SK-MEL-5 (cell line): ENCODE results near the gene ROPN1L. TPM values are rescaled to one million over a fixed set of nuclear protein-coding genes. Genes with fewer than 3 reads are reported as not detected.

Experiments used
- DNase-seq: peaks from one replicate; pipeline ENCODE4 v3.0.0-alpha.2; 2016; ENCODE audit warnings: low read depth, low spot score
- in situ Hi-C: cut with HindIII; loops from 2 replicates; pipeline ENCODE4 v1.10.0; 2016; ENCODE audit warnings: low sequenced_read_pairs, high pct_unique_total_duplicates, low pct_unique_long_range_greater_than_20kb
- total RNA-seq: library from RNA; depleted of rRNA; stranded (reverse); fragments of >200 nt; shearing (Covaris generic); gene quantifications from 2 replicates; pipeline ENCODE4 v1.2.3, GENCODE V29; 2014

The ROPN1L gene
- total RNA-seq, 1 experiment from 2014 or later: 1.2 TPM

DNA sequence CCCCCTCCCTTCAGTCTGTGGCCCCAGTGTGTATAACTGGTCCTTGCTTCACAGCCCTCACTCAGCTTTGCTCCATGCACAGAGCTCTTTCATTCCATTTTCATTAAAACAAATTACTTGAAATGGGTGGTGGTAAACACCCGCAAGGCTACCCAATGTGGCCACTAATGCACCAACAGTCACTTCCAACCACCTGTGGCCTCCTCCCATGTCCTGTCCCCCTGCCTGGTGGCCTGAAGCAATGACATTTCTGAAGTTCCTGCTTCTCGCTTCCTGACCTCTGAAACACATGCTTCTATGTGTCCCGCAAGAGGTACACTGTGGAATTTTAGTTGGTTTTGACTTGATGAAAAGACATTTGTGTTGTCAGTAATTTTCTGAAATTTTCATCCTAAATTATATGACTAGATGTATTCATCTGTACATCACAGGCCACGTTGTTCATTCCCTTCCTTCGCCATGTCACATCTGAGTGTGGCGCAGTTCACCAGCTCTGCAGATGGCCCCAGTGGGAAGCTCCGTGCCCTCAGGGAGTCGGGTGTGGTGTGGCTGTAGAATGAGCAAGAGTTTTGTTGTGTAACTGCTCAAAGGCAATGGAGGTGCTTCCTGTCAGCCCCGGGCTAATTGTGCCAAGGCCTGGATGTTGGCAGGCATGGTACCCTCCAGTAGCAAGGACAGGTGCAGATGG, 9.6 kb downstream of the ROPN1L start:
- in situ Hi-C loops: no loop called here
- peak; percentile 62 for DNase-seq

DNA sequence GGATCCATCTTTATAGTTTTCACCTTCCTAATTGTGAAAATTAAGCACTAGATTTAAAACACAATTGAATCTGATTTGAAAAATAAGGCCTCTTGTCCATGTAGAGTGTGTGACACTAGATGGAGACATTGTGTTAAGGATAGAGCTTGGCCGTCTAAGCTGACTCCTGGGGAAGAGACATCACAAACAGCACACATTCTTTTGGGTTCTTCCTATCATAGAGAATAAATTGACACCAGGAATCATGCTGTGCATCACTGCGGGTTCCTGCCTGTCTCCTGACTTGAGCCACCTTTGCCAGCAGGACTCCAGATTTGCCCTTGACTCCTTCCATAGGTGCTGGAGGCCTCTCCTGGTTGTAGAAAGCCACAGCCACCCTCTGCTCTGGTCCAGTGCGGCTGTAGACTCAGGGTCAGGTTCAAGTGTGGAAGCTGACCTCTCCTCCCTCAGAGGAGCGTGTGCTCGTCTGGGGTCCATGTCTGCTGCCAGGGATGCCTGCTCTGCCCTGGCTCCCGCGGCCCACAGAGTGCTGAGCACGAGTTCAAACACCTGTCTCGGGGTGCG, 11.2 kb downstream of the ROPN1L start:
- in situ Hi-C loops: no loop called here
- peak; percentile 90 for DNase-seq

DNA sequence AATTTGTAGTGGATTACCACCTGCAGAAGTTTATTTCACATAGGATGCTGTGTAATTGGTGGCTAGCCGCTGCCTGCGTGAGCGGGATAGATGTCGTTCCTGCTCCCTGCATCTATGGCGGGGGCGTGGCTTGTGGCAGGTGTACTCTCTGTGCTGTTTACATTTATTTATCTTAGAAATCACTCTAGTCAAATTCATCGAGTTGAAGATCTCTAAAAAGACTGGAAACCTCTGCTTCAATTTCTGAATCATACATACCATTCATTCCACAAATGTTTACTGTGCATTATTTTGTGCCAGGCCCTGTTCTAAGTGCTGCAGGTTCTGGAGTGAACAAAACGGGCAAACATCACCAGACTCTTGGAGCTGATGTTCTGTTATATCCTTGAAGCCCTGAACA, 11.9 kb downstream of the ROPN1L start:
- in situ Hi-C loops: no loop called here
- no peak for DNase-seq

DNA sequence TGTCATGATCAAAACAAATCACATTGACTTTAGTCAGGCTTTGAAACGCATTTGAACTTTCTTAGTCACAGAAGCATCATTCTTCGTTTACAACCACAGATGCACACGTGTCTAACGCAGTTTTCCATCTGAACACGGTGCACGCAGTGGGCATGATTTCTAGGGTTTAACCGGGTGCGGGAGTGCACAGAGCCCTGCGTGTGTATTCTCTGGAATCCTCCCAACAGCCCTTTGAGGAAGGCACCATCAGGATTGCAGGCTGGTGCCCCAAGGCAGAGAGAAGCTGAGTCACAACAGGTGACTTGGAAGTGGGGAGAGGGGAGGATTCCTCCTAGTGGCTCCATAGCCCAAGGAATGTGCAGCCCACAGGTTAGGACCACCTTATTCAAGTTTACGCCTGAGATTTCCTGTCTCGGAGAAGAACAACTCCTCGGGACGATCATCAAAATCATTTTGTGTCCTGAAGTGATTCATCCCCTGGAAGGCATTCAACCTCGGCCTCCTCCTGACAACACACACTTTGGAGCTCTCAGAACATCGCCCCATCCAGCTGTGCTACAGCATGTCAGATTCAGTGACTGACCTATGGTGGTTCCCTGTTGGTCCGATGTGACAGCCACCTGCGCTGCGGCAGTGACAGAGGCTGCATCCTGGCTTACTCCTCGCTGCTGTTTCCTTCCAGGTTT, 13.1 kb downstream of the ROPN1L start:
- in situ Hi-C loops: no loop called here
- peak; percentile 70 for DNase-seq

DNA sequence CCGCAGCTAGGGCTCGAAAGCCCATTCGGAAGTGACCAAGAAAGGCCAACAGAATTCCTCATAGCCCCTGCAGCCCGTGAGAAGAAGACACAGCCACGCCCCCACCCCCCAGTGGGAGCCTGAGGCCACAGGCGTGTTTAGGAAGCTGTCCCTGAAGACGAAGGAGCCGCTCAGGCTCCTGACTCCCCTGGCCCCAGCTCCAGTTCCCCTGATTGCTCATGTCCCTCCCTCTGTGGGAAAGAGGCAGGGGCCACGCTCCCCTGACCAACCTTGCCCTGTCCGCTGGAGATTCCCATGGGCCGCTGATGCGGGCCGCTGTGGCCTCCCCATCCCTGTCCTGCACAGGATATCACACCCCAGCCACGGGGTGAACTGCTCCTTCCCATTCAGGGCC, 13.6 kb downstream of the ROPN1L start:
- no peak for DNase-seq
- in situ Hi-C loops: no loop called here

DNA sequence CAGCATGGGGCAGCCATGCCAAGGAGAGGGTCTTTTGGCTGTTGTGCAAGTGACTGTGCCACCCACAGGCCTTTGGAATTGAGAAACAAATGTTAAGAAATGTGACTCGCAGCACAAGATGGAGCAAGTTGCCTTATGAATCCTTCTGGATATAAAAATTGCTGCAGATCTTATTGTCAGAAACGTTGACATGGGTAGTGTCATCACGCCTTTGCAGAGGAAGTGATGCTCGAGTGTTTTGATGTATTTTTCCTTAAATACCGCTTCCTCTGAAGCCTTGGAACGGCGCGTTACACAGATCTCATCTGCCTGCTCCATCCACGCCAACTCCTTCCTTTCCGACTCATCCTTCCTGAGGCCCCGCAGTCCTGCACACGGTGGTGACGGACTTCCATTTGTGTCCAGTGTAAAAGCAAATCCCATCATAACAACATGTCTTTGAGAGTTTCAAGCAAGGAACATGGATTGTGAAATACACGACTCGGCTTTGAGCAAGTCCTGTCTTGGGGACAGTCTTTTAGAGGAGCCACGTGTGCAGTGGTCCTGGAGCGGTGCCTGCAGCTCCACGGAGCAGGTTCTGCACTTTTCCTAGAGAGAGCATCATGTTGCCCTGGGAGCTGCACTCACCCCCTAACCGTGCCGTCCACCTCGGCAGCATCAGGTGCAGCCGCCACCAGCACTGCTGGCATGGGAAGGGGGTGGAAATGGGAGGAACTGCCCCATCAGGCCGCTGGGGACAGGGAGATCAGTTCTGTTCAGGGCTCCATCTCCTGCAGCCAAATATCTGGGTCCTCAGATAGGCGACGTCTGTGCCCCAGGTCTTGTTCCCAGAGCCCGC, 15.1 kb downstream of the ROPN1L start:
- in situ Hi-C loops: no loop called here

DNA sequence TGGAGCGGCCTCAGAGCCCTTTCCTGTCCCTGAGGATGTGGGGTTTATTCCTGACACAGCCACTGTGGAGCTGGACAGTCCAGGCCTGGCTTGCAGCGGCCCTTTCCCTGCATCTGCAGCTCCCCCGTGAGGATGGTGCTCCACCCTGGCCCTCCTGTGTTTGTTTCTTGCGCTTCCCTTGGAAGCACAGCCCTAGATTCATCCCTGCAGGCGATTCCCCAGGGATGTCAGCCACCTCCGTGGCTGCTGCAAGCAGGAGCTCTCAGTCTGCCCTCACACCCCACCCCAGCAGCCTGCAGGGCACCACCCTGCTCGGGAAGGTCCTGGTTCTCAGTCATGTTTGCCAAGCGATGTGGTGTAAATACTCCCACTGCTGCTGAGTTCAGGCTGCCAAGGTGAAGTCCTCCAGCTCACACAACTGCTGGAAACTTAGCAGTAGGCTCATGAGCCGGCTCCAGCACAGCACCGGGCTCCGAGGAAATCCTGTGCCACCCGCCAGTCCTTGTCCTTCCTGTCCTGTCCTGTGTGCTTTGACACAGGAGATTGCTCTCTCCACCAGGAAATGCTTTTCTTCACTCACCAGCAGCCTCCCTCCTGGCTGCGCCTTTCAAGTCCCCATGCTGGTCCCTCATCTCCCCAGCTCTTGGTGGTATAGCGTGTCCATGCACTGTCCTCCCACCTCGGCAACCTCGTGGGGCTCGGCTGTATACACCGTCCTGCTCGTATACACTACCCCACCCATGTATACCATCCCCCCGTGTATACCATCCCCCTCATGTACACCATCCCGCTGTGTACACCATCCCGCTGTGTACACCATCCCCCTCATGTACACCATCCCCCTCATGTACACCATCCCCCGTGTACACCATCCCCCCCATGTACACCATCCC, 16.2 kb downstream of the ROPN1L start:
- DNase-seq: no peak
- in situ Hi-C loops: no loop called here

More for the DNA sequence above, 15.1 kb downstream of the ROPN1L start:
- no peak for DNase-seq

DNA sequence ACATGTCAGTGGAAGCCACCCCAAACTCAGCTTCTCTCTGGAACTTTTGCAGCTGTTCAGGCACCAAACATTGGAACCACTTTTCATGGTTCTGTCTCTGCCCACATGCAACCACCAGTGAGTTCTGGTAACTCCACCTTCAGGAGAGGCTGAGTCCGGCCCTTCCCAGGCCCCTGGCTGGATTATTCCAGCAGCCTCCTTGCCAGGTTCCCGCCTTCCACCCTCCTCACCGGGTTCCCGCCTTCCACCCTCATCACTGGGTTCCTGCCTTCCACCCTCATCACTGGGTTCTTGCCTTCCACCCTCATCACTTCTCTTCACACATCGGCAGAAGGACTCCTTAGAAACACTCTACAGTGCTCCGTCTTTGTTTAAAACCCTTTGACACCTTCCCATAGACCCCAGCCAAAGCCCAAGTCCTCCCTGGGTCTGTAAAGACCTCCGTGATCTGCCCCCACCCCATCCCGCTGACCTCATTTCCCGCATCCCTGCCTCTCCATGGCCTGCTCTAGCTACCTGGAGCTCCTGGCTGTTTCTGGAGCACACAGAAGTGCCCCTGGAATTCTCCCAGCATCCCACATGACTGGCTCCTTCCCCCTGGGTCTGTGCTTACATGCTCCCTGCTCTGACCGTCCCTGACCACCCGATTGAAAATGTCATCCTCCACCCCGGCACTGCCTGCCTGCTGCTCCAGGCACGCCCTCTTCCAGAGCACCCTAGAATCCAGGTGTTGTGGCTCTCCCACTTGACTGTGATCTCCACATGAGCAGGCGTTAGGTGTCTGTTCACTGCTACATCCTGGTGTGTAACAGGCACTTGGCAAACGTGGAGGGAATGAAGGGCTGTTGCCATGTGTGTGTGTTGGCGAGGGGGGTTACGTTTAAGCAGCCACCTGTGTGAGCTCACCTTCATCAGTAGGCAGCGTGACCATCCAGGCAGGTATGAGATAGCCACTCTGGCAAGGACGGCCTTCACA, 17.7 kb downstream of the ROPN1L start:
- no peak for DNase-seq
- in situ Hi-C loops: no loop called here

DNA sequence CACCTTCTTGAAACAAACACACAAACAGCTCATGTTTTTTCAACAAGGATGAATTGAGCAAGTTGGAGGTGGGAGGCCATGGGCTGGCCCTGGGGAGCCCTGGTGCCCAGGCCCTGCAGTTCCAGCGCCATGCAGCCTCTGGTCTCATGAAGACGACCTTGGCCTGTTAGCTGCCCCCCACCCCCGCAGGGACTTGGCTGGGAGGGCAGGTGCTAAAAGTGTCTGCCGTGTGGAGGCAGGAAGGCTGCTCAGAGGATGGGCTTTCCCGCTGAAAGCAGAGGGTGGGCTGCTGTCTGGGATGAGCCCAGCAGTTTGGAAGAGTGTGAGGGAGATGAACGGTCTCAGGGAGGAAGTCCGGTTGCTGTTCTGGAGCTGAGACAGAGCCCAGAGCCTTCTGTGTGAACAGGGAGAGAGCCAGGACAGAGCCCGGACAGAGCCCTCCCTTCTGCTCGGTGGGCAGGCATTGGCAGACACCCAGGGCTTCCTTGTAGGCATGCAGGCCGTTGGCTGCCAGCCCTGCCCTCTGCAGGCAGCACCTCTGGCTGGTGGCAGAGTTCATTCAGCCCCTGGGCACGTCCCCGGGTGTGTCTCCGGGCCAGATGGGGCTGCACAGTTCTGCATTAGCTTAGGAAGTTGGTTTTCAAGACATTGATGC, 18.7 kb downstream of the ROPN1L start:
- no peak for DNase-seq
- in situ Hi-C loops: no loop called here

DNA sequence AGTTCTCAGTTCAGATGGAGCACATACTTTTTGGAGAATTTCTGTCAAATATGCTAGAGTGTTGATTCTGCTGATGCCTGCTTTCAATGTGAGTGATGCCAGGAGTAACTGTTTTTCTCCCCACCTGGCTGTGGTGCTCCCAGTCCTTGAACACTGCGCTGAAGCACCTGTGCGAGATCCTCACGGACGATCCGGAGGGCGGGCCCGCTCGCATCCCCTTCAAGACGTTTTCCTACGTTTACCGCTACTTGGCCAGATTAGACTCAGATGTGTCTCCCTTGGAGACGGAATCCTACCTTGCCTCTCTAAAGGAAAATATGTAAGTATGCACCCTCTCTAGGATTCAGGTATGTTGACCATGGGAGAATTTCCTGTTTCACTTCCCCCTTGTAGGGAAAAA, 19.4 kb downstream of the ROPN1L start:
- DNase-seq: no peak
- in situ Hi-C loops: no loop called here

DNA sequence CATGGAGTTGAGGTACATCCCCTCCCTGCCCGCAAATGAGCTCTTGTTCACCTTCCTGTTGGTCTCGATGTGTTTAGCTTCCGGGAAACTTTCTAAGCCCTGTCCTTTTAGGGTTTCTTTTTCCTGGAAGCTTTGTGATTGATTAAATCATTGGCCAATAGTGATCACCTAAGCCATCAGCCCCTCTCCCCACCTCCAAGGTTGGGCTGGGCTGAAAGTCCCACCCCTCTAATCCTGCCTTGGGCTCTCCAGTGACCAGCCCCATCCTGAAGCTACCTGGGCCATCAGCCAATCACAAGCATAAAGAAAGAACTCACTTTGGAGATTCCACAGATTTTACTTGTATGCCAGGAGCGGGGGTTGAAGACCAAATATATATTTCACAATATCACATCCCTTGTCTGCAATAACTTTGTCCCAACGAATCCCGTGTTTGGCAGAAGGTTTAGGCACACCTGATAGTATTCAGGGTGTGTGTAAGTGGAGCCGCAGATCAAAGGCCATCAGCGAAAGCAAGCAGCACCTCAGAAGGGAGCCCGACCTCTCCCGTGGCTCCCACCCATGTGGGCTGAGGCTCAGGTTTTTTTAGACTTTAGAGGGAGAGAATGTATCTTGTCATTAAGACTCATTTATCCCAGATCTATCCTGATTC, 20.4 kb downstream of the ROPN1L start:
- in situ Hi-C loops: no loop called here
- DNase-seq: no peak

DNA sequence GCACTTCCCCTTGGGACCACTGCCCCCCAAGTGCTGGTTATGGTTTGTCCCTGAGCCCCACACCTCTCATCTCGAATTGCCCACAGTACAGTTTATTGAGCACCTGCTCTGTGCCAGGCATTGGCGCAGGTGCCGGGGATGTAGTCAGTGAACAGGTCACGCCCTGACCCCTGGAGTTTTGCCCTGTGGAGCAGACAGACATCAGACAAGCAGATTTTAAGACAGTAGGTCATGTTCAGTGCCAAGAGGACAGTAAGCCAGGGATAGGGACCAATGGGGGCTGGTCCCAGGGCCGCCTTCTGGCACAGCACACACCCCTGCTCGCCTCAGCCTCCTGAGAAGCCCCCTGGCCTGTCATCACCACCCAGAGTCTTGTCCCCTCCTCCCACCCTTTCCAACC, 21.9 kb downstream of the ROPN1L start:
- in situ Hi-C loops: no loop called here
- DNase-seq: no peak

DNA sequence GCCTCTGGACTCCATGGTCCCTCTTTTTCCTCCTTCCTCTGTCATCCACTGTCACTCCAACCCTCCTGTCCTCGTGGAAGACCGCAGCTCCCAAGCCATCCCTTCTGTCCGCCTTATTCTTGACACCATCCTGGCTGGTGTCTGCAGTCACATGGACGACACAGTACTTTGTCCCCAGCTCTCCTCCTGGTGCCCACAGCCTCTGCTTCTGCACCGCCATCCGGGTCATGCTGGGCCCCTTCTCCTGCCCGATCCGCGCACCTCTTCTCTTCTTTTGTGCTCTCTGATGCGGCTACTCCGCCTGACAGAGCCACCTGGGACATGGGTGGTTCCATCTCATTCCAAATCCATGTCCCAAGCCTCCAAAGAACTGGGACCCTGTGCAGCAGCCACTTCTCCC, 22.5 kb downstream of the ROPN1L start:
- DNase-seq: no peak
- in situ Hi-C loops: no loop called here

DNA sequence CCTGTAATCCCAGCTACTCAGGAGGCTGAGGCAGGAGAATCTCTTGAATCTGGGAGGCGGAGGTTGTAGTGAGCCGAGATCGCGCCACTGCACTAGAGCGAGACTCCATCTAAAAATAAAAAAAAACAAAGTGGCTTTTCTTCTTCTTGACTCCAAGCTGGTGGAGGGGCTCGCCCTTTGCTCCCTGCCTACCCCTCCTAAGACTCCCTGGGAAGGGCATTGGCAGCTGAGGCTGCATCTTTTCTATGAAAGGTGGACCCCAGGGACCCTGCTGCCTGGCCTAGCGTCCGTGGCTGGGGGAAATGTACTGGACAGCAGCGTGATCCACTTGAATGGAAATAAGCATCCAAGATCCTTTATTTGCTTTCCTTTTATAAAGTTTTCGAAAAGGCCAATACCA, 24.0 kb downstream of the ROPN1L start:
- in situ Hi-C loops: no loop called here
- no peak for DNase-seq

DNA sequence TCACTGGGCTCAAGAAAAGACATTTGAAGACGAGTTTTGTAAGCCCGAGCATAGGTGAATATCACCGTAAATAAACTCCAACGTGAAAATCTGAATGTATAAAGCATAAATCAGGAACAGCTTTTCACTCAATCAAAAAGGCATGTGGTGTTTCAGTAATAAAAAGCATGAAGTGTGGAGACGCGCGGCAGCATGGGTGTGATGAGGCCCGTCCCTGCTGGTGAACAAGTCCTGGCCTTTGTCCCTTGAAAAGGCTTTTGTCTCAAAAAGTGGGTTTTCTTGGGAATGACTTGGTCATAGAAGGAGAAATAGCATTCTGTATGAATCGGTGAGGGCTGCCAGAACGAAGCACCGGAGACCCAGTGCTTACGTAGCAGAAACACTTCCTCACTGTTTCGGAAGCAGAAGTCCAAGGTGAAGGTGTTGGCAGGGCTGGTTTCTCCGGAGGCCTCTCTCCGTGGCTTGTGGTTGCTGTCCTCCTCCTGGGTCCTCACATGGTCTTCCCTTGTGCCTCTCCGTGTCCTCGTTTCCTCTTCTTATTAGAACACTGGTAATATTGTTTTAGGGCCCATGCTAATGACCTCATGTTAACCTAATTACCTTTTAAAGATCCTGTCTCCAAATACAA, 24.9 kb downstream of the ROPN1L start:
- peak; percentile 27 for DNase-seq
- in situ Hi-C loops: no loop called here
